Measurements from ENCODE around the gene GLYATL1B. TPM values are rescaled to one million over a fixed set of nuclear protein-coding genes. Genes with fewer than 3 reads are reported as not detected.
"Not testable (repeated sequence)": the region's sequence is repeated elsewhere in the genome, so short reads cannot be mapped to it uniquely, and the experiment has no call there.

GLYATL1B gene
- total RNA-seq, 1 experiment from 2014 or later: not detected

- ATAC-seq (peak; percentile 84), DNase-seq (ENCODE audit: low read depth, low spot score) (peak; percentile 48)
- no peak overlapping the region for H2AFZ ChIP-seq (ENCODE audit: low read depth, low read length, poor library complexity, severe bottlenecking)
- H3K4me3 ChIP-seq (replicated peaks in 1 of 2; ENCODE audit: low read depth in 1 of 2, low read length in 2 of 2): no peak overlapping the region
- ChIA-PET POLR2A (interaction anchor here (1.1 kb wide), 1 partner anchor 45 kb away, joined by 3 read pairs; the partner anchor contains the start of gene FAM111A), CTCF (interaction anchor here (0.8 to 1.0 kb wide), 2 partner anchors 38 to 61 kb away, joined by 4 to 7 read pairs; no protein-coding TSS in a partner anchor), RAD21 (ENCODE audit: low non-redundant PET in 1 of 2, low total read pairs in 2 of 2, uncharacterized antibody in 2 of 2, unreplicated experiment in 2 of 2) (no interaction called here)
- no peaks in the 10 kb centered on the region for H3K9me2 ChIP-seq (ENCODE audit: insufficient read depth)
- H3K4me2 ChIP-seq (ENCODE audit: low read length): no peak overlapping the region
- H4K20me1 ChIP-seq (ENCODE audit: insufficient read depth): no peaks in the 10 kb centered on the region
- H3K36me3 ChIP-seq (ENCODE audit: control insufficient read depth in 1 of 2, insufficient read depth in 2 of 2, low read length in 2 of 2): no peaks in the 10 kb centered on the region
- peak; percentile 44 for TF ChIP-seq RAD21 (IDR thresholded peaks at IDR 0.05; ENCODE audit: low read depth)
- peak; percentile 37 to 74 (median 65); a peak in 5 of 6 replicates for TF ChIP-seq CTCF (IDR thresholded peaks at IDR 0.05 in 2 of 3, conservative IDR thresholded peaks at IDR 0.05 in 1 of 3; ENCODE audit: borderline replicate concordance in 1 of 3, insufficient read depth in 1 of 3, low read depth in 2 of 3, low read length in 2 of 3)
- TF ChIP-seq REST (IDR thresholded peaks at IDR 0.05; ENCODE audit: low read depth): no peak
- no peak overlapping the region for H3K9ac ChIP-seq (ENCODE audit: low read length)
- no peak overlapping the region for H3K27ac ChIP-seq (ENCODE audit: low read depth, low read length)
- no TSS peak for BruUV-seq (replicated peaks)
- H3K4me1 ChIP-seq (ENCODE audit: control insufficient read depth in 1 of 2, insufficient read depth in 2 of 2, low read length in 2 of 2): no peaks in the 10 kb centered on the region
- no peaks in the 10 kb centered on the region for H3K9me3 ChIP-seq (ENCODE audit: control insufficient read depth in 1 of 2, insufficient read depth in 1 of 2, low read depth in 1 of 2, low read length in 2 of 2)
- intact Hi-C loops (cut with micrococcal nuclease): loop anchor here (1.0 to 2.0 kb wide), 2 partner anchors 39 to 62 kb away; no protein-coding TSS in a partner anchor
- no peaks in the 10 kb centered on the region for H3K27me3 ChIP-seq (ENCODE audit: insufficient read depth, low read length)
- no peaks in the 10 kb centered on the region for H3K79me2 ChIP-seq (ENCODE audit: insufficient read depth, low read length)
Measured at GRCh38 chr11:59097113-59097708, 11.1 kb downstream of the GLYATL1B start.

GRCh38 chr11:59097938-59098337 is 11.8 kb downstream of the GLYATL1B start:
- CTCF ChIA-PET: interaction anchor here (0.8 to 1.0 kb wide), 2 partner anchors 38 to 61 kb away, joined by 4 to 7 read pairs; no protein-coding TSS in a partner anchor
- not testable (repeated sequence) for DNase-seq (ENCODE audit: low read depth, low spot score); ATAC-seq

More at GRCh38 chr11:59097938-59098337, 11.8 kb downstream of the GLYATL1B start:
- H4K20me1 ChIP-seq (ENCODE audit: insufficient read depth); H3K4me2 ChIP-seq (ENCODE audit: low read length); H3K9me3 ChIP-seq (ENCODE audit: control insufficient read depth in 1 of 2, insufficient read depth in 1 of 2, low read depth in 1 of 2, low read length in 2 of 2); H3K36me3 ChIP-seq (ENCODE audit: control insufficient read depth in 1 of 2, insufficient read depth in 2 of 2, low read length in 2 of 2); H3K4me3 ChIP-seq (replicated peaks in 1 of 2; ENCODE audit: low read depth in 1 of 2, low read length in 2 of 2); H3K9ac ChIP-seq (ENCODE audit: low read length); H3K27me3 ChIP-seq (ENCODE audit: insufficient read depth, low read length); H3K9me2 ChIP-seq (ENCODE audit: insufficient read depth); H3K4me1 ChIP-seq (ENCODE audit: control insufficient read depth in 1 of 2, insufficient read depth in 2 of 2, low read length in 2 of 2); H3K79me2 ChIP-seq (ENCODE audit: insufficient read depth, low read length); H2AFZ ChIP-seq (ENCODE audit: low read depth, low read length, poor library complexity, severe bottlenecking); POLR2A ChIA-PET; H3K27ac ChIP-seq (ENCODE audit: low read depth, low read length); RAD21 ChIA-PET (ENCODE audit: low non-redundant PET in 1 of 2, low total read pairs in 2 of 2, uncharacterized antibody in 2 of 2, unreplicated experiment in 2 of 2); BruUV-seq (replicated peaks): not testable (repeated sequence)
- intact Hi-C loops (cut with micrococcal nuclease): loop anchor here (1.0 to 2.0 kb wide), 2 partner anchors 38 to 61 kb away; no protein-coding TSS in a partner anchor
